Suprapubic skin (tissue), 4 donors: Measurements from ENCODE around the gene AKR1C4. TPM values are rescaled to one million over a fixed set of nuclear protein-coding genes. Genes with fewer than 3 reads are reported as not detected.

ENCODE experiments used
- DNase-seq, 2 donors: peaks; one replicate each; pipeline ENCODE4 v3.0.0-alpha.2; 2019; ENCODE audit warnings: low spot score in 2 of 2
- H3K27ac ChIP-seq: fragments of 200-600 bp; sonication (generic); one replicate; pipeline ENCODE4 v1.5.1; 2019
- H3K27me3 ChIP-seq: fragments of 200-600 bp; sonication (generic); one replicate; pipeline ENCODE4 v1.5.1; 2019
- H3K36me3 ChIP-seq: fragments of 200-600 bp; sonication (generic); one replicate; pipeline ENCODE4 v1.5.1; 2019
- H3K4me1 ChIP-seq: fragments of 200-600 bp; sonication (generic); one replicate; pipeline ENCODE4 v1.5.1; 2019
- H3K4me3 ChIP-seq: fragments of 200-600 bp; sonication (generic); one replicate; pipeline ENCODE4 v1.5.1; 2019; ENCODE audit warnings: mild to moderate bottlenecking
- H3K9me3 ChIP-seq: fragments of 200-600 bp; sonication (generic); one replicate; pipeline ENCODE4 v1.5.1; 2019
- EP300 ChIP-seq: sonication (generic); formaldehyde crosslinking; IDR thresholded peaks from one replicate; pipeline ENCODE4 v1.6.1; 2017; ENCODE audit warnings: antibody characterized with exemption
- POLR2A ChIP-seq, 2 donors: fragments of 450-650 bp; IDR thresholded peaks; one replicate each; pipeline ENCODE4 v1.6.1; 2017; ENCODE audit warnings: antibody characterized with exemption in 2 of 2, mild to moderate bottlenecking in 2 of 2, moderate library complexity in 2 of 2
- POLR2AphosphoS5 ChIP-seq, 3 donors: sonication (generic); formaldehyde crosslinking; IDR thresholded peaks; one replicate each; pipeline ENCODE4 v1.6.1; 2017; ENCODE audit warnings: antibody characterized with exemption in 3 of 3
- WGBS: methylation state at CpG from one replicate; pipeline ENCODE4 v1.1.5; 2018; 5-methylcytosine and 5-hydroxymethylcytosine counted together
- total RNA-seq, 4 donors: library from RNA; depleted of rRNA; stranded (reverse); fragments of >200 nt; gene quantifications; one replicate each; pipeline ENCODE4 v1.1.0, GENCODE V29; 2016
- TF ChIP-seq, protein P1 (sequence below), 2 donors: fragments of 200-600 bp in 1 of 2; fragments of 450-650 bp in 1 of 2; sonication (generic) in 1 of 2; IDR thresholded peaks; one replicate each; pipeline ENCODE4 v1.5.1; 2016 to 2019; ENCODE audit warnings: antibody characterized with exemption in 2 of 2, mild to moderate bottlenecking in 1 of 2, moderate library complexity in 1 of 2

The AKR1C4 gene
- total RNA-seq, 4 donors from 2014 or later: 1.1 TPM; not detected in 3

GRCh38 chr10:5151076-5151475 is 45.6 kb upstream of the AKR1C4 start:
- no peak for DNase-seq
- H3K4me3 ChIP-seq: no peak overlapping the region
- WGBS: 81% methylated on average over 3 of the region's 3 CpGs
- H3K9me3 ChIP-seq: peaks cover 5% of the 10 kb centered on the region
- H3K27ac ChIP-seq: no peak overlapping the region
- TF ChIP-seq EP300: no peak
- TF ChIP-seq POLR2A (IDR thresholded peaks at IDR 0.05): no peak
- TF ChIP-seq, protein P1, sequence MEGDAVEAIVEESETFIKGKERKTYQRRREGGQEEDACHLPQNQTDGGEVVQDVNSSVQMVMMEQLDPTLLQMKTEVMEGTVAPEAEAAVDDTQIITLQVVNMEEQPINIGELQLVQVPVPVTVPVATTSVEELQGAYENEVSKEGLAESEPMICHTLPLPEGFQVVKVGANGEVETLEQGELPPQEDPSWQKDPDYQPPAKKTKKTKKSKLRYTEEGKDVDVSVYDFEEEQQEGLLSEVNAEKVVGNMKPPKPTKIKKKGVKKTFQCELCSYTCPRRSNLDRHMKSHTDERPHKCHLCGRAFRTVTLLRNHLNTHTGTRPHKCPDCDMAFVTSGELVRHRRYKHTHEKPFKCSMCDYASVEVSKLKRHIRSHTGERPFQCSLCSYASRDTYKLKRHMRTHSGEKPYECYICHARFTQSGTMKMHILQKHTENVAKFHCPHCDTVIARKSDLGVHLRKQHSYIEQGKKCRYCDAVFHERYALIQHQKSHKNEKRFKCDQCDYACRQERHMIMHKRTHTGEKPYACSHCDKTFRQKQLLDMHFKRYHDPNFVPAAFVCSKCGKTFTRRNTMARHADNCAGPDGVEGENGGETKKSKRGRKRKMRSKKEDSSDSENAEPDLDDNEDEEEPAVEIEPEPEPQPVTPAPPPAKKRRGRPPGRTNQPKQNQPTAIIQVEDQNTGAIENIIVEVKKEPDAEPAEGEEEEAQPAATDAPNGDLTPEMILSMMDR (IDR thresholded peaks at IDR 0.05): no peak
- TF ChIP-seq POLR2AphosphoS5 (IDR thresholded peaks at IDR 0.05): no peak
- H3K36me3 ChIP-seq: no peaks in the 10 kb centered on the region
- no peaks in the 10 kb centered on the region for H3K27me3 ChIP-seq
- no peaks in the 10 kb centered on the region for H3K4me1 ChIP-seq

GRCh38 chr10:5155951-5156350 is 40.7 kb upstream of the AKR1C4 start:
- Histone ChIP-seq H3K9me3 (no peaks in the 10 kb centered on the region), H3K4me3 (no peak overlapping the region), H3K27me3 (no peaks in the 10 kb centered on the region), H3K36me3 (no peaks in the 10 kb centered on the region), H3K27ac (no peak overlapping the region), H3K4me1 (no peaks in the 10 kb centered on the region)
- TF ChIP-seq EP300: no peak
- TF ChIP-seq, protein P1 (IDR thresholded peaks at IDR 0.05): no peak
- TF ChIP-seq POLR2A (IDR thresholded peaks at IDR 0.05): no peak
- no peak for TF ChIP-seq POLR2AphosphoS5 (IDR thresholded peaks at IDR 0.05)
- WGBS: 36% methylated on average over 1 of the region's 1 CpG
- DNase-seq: no peak

DNA sequence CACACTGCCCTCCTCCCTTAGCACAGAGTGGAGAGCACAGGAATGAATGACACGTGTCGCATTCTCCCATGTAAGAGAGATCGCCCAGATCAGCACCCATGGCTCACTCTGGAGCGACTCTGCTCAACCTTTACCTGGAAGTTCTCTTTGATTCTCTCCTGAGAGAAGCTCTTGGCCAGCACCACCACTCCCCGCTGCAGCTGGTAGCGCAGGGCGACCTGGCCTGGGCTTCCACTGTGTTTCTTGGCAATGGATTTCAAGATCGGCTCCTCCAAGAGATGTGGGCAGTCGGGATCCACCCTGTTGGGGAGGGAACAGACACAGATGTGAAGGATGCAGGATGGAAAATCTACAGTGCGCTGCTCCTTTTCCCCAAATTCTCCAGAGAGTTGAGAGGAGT is 39.1 kb upstream of the AKR1C4 start:
- WGBS: 83% methylated on average over 10 of the region's 10 CpGs
- DNase-seq: no peak
- no peaks in the 10 kb centered on the region for H3K36me3 ChIP-seq
- no peaks in the 10 kb centered on the region for H3K4me1 ChIP-seq
- TF ChIP-seq POLR2A (IDR thresholded peaks at IDR 0.05): no peak
- TF ChIP-seq, protein P1 (IDR thresholded peaks at IDR 0.05): no peak
- no peak for TF ChIP-seq EP300
- TF ChIP-seq POLR2AphosphoS5 (IDR thresholded peaks at IDR 0.05): no peak
- no peak overlapping the region for H3K27ac ChIP-seq
- no peaks in the 10 kb centered on the region for H3K27me3 ChIP-seq
- H3K9me3 ChIP-seq: no peaks in the 10 kb centered on the region
- no peak overlapping the region for H3K4me3 ChIP-seq

GRCh38 chr10:5159126-5159525 is 37.5 kb upstream of the AKR1C4 start:
- WGBS: 72% methylated on average over 6 of the region's 6 CpGs
- Histone ChIP-seq H3K4me1 (no peaks in the 10 kb centered on the region), H3K27ac (no peak overlapping the region), H3K4me3 (no peak overlapping the region), H3K27me3 (no peaks in the 10 kb centered on the region), H3K36me3 (no peaks in the 10 kb centered on the region), H3K9me3 (no peaks in the 10 kb centered on the region)
- TF ChIP-seq POLR2A (IDR thresholded peaks at IDR 0.05) (no peak), EP300 (no peak), POLR2AphosphoS5 (IDR thresholded peaks at IDR 0.05) (no peak)
- TF ChIP-seq, protein P1 (IDR thresholded peaks at IDR 0.05): no peak
- no peak for DNase-seq

GRCh38 chr10:5163487-5163886 is 33.1 kb upstream of the AKR1C4 start:
- Histone ChIP-seq H3K4me1 (no peaks in the 10 kb centered on the region), H3K9me3 (peaks cover 20% of the 10 kb centered on the region), H3K27ac (no peak overlapping the region), H3K27me3 (no peaks in the 10 kb centered on the region), H3K36me3 (no peaks in the 10 kb centered on the region), H3K4me3 (no peak overlapping the region)
- 65% methylated on average over 2 of the region's 2 CpGs for WGBS
- TF ChIP-seq, protein P1 (IDR thresholded peaks at IDR 0.05): no peak
- no peak for TF ChIP-seq EP300
- no peak for TF ChIP-seq POLR2A (IDR thresholded peaks at IDR 0.05)
- no peak for TF ChIP-seq POLR2AphosphoS5 (IDR thresholded peaks at IDR 0.05)
- DNase-seq: no peak
